Bronchial epithelial cell (primary cell): ENCODE data around the gene PHF21B. TPM values are rescaled to one million over a fixed set of nuclear protein-coding genes. Genes with fewer than 3 reads are reported as not detected.

ENCODE experiments used
- DNase-seq: peaks from one replicate; pipeline ENCODE4 v3.0.0-alpha.2; 2010; ENCODE audit warnings: low read depth
- FAIRE-seq: peaks from 2 replicates; lab custom pipeline; 2011; peaks lifted over from hg19 to GRCh38; lab: Jason Lieb, UNC
- H3K27me3 ChIP-seq: 2 replicates; pipeline ENCODE4 v1.5.1; 2011; ENCODE audit warnings: low read length; ENCODE audit not compliant: control insufficient read depth, insufficient read depth
- H3K36me3 ChIP-seq: 2 replicates; pipeline ENCODE4 v1.5.1; 2011; ENCODE audit warnings: low read length; ENCODE audit not compliant: control insufficient read depth, insufficient read depth
- H3K4me3 ChIP-seq: 2 replicates; pipeline ENCODE4 v1.5.1; 2011; ENCODE audit warnings: mild to moderate bottlenecking, low read depth, low read length, control low read depth
- CTCF ChIP-seq: IDR thresholded peaks from 2 replicates; pipeline ENCODE4 v1.5.1; 2011; ENCODE audit warnings: mild to moderate bottlenecking, moderate library complexity, low read length, control low read depth, inconsistent platforms; ENCODE audit not compliant: insufficient read depth, severe bottlenecking
- total RNA-seq: library from RNA; depleted of rRNA; stranded (reverse); fragments of >200 nt; gene quantifications from 2 replicates; pipeline ENCODE4 v1.2.1, GENCODE V29; 2014

PHF21B gene
- total RNA-seq, 1 donor from 2014 or later: not detected

GRCh38 chr22:44838316-44839016 is 171.3 kb downstream of the PHF21B start:
- H3K4me3 ChIP-seq: no peak overlapping the region
- peaks cover 15% of the 10 kb centered on the region for H3K36me3 ChIP-seq
- TF ChIP-seq CTCF: no peak
- DNase-seq (no peak), FAIRE-seq (no peak)
- no peaks in the 10 kb centered on the region for H3K27me3 ChIP-seq

- Histone ChIP-seq H3K36me3 (peaks cover 15% of the 10 kb centered on the region), H3K27me3 (no peaks in the 10 kb centered on the region), H3K4me3 (no peak overlapping the region)
- FAIRE-seq: no peak
- no peak for TF ChIP-seq CTCF
- DNase-seq: no peak
These were observed 172.3 kb downstream of the PHF21B start for GRCh38 chr22:44837481-44837880.

GRCh38 chr22:44834065-44834464 is 175.7 kb downstream of the PHF21B start:
- DNase-seq (no peak), FAIRE-seq (no peak)
- Histone ChIP-seq H3K36me3 (peaks cover 10% of the 10 kb centered on the region), H3K27me3 (no peaks in the 10 kb centered on the region), H3K4me3 (no peak overlapping the region)
- no peak for TF ChIP-seq CTCF

GRCh38 chr22:44831885-44832284 is 177.9 kb downstream of the PHF21B start:
- Histone ChIP-seq H3K36me3 (peaks cover 7% of the 10 kb centered on the region), H3K27me3 (no peaks in the 10 kb centered on the region), H3K4me3 (no peak overlapping the region)
- no peak for TF ChIP-seq CTCF
- FAIRE-seq (no peak), DNase-seq (no peak)

Other genes starting within 250 kb of the PHF21B start
- gene NUP50, start 153.9 kb upstream of the PHF21B start, total RNA-seq: 66.6 and 74.2 TPM in 2 replicates
- gene KIAA0930, start 230.9 kb upstream of the PHF21B start, total RNA-seq: 72.1 and 78.5 TPM in 2 replicates